ENCODE data around the gene COL8A2. TPM values are rescaled to one million over a fixed set of nuclear protein-coding genes. Genes with fewer than 3 reads are reported as not detected.

The COL8A2 gene
- total RNA-seq, 4 donors from 2014 or later: 1.2 to 5.4 (median 1.7) TPM

DNA sequence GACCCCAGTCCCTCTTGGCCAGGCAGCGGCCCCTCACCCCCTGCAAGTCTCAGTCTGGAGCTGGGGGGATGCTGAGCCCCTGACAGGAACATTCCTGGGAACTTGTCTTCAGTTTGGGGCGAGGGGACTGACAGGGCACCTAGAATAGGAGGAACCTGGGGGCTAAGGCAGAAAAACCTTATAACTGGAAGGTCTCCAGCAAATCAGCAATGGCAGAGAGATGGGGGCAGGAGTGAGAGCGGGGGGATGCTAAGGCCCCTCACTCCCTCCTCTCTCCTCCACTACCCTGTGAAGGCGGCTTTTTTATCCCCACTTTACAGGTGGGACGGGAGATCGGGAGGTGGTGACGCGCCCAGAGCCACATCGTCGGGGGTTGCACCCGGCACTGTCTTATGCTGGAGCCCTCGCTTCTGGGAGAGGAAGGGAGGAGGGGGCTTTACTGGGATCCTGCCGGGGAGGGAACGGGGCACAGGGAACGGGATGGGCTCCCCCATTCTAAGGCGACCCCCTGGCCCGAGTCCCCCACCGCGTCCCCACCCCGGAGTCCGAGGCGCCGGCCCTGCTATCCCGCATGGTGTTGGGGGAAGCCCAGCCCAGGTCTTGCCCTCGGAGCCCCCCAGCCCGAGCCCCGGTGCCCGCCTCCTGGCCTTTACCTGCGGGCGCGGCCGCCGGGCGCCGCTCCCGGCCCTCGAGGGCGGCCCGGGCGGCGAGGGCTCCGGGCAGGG is 456 bp downstream of the COL8A2 start:
- H3K4me3 ChIP-seq: peak overlapping the region in 3 of 4 donors; percentile 18 to 38 (median 36)
- H3K27me3 ChIP-seq: peaks cover 20% of the 10 kb centered on the region
- intact Hi-C loops (cut with DNase I; ENCODE audit: low total_unique reads) (no loop called here), in situ Hi-C loops (cut with MboI; ENCODE audit: low pct_ligation_motif_present in 1 of 4, low pct_unique_long_range_greater_than_20kb in 1 of 4, low sequenced_read_pairs in 3 of 4) (loop anchor here in 2 of 4 donors (25.0 kb wide), 2 partner anchors 163 to 288 kb away; no protein-coding TSS in a partner anchor)
- WGBS, 2 donors (ENCODE audit: low coverage in 1 of 2): 47% methylated on average over 16 of the region's 42 CpGs; no CpG with 5 or more reads in 1 of the 2 donors
- no peak for DNase-seq
- no peaks in the 10 kb centered on the region for H3K9me3 ChIP-seq
- no peak for TF ChIP-seq EP300 (IDR thresholded peaks at IDR 0.05; ENCODE audit: low read depth)
- TF ChIP-seq POLR2A (IDR thresholded peaks at IDR 0.05): no peak
- TF ChIP-seq, protein P1, sequence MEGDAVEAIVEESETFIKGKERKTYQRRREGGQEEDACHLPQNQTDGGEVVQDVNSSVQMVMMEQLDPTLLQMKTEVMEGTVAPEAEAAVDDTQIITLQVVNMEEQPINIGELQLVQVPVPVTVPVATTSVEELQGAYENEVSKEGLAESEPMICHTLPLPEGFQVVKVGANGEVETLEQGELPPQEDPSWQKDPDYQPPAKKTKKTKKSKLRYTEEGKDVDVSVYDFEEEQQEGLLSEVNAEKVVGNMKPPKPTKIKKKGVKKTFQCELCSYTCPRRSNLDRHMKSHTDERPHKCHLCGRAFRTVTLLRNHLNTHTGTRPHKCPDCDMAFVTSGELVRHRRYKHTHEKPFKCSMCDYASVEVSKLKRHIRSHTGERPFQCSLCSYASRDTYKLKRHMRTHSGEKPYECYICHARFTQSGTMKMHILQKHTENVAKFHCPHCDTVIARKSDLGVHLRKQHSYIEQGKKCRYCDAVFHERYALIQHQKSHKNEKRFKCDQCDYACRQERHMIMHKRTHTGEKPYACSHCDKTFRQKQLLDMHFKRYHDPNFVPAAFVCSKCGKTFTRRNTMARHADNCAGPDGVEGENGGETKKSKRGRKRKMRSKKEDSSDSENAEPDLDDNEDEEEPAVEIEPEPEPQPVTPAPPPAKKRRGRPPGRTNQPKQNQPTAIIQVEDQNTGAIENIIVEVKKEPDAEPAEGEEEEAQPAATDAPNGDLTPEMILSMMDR (IDR thresholded peaks at IDR 0.05): no peak
- TF ChIP-seq POLR2AphosphoS5 (IDR thresholded peaks at IDR 0.05): no peak
- H3K36me3 ChIP-seq: no peaks in the 10 kb centered on the region
- peaks cover 0 to 9% (median 7%) of the 10 kb centered on the region in 4 donors for H3K4me1 ChIP-seq
- H3K27ac ChIP-seq: peak overlapping the region in 1 of 4 donors; percentile 9

- intact Hi-C loops (cut with DNase I; ENCODE audit: low total_unique reads) (no loop called here), in situ Hi-C loops (cut with MboI; ENCODE audit: low pct_ligation_motif_present in 1 of 4, low pct_unique_long_range_greater_than_20kb in 1 of 4, low sequenced_read_pairs in 3 of 4) (loop anchor here in 2 of 4 donors (25.0 kb wide), 2 partner anchors 164 to 289 kb away; no protein-coding TSS in a partner anchor)
- Histone ChIP-seq H3K27ac (no peak overlapping the region), H3K4me1 (peaks cover 0 to 11% (median 8%) of the 10 kb centered on the region in 4 donors), H3K27me3 (peaks cover 20% of the 10 kb centered on the region), H3K36me3 (no peaks in the 10 kb centered on the region), H3K4me3 (no peak overlapping the region), H3K9me3 (no peaks in the 10 kb centered on the region)
- no peak for DNase-seq
- WGBS, 2 donors (ENCODE audit: low coverage in 1 of 2): 56 to 64% methylated on average over 8 of the region's 8 CpGs
- TF ChIP-seq POLR2A (IDR thresholded peaks at IDR 0.05): no peak
Measured at GRCh38 chr1:36123356-36123755, 1.7 kb downstream of the COL8A2 start.

- 83 to 93% methylated on average over 6 to 12 of the region's 12 CpGs for whole genome bisulfite sequencing, 2 donors (ENCODE audit: low coverage in 1 of 2)
- TF ChIP-seq POLR2AphosphoS5 (IDR thresholded peaks at IDR 0.05): no peak
- TF ChIP-seq, protein P1 (IDR thresholded peaks at IDR 0.05): no peak
- Histone ChIP-seq H3K27ac (no peak overlapping the region), H3K36me3 (no peaks in the 10 kb centered on the region), H3K4me3 (no peak overlapping the region), H3K27me3 (peaks cover 20% of the 10 kb centered on the region), H3K9me3 (no peaks in the 10 kb centered on the region), H3K4me1 (peaks cover 0 to 11% (median 8%) of the 10 kb centered on the region in 4 donors)
- intact Hi-C loops (cut with DNase I; ENCODE audit: low total_unique reads): no loop called here
- no peak for DNase-seq
- in situ Hi-C loops (cut with MboI; ENCODE audit: low pct_ligation_motif_present in 1 of 4, low pct_unique_long_range_greater_than_20kb in 1 of 4, low sequenced_read_pairs in 3 of 4): loop anchor here in 2 of 4 donors (25.0 kb wide), 2 partner anchors 165 to 290 kb away; no protein-coding TSS in a partner anchor
Measured at GRCh38 chr1:36122062-36123030, 2.7 kb downstream of the COL8A2 start.

DNA sequence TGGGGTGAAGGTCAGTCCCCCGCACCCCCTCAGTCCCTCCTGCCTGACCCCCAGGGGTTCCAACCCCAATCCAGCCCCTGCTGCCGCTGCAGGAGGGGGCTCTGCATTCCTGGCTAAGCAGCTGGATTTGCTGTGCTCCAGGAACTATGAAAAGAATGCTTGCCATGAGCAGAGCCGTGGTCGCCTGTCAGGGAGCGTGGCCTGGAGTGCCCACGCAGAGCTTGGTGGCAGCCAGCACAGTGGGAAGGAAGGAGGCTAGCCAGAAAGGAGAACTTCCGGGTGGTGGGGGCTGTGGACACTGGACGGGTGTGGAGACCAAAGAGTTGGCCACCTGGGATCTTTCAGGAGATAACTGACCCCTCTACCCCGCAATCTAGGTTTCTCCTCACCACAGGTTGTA is 5.6 kb downstream of the COL8A2 start:
- in situ Hi-C loops (cut with MboI; ENCODE audit: low pct_ligation_motif_present in 1 of 4, low pct_unique_long_range_greater_than_20kb in 1 of 4, low sequenced_read_pairs in 3 of 4): loop anchor here in 2 of 4 donors (25.0 kb wide), 2 partner anchors 168 to 293 kb away; no protein-coding TSS in a partner anchor
- Histone ChIP-seq H3K27ac (peak overlapping the region in 1 of 4 donors; percentile 21), H3K9me3 (no peaks in the 10 kb centered on the region), H3K4me3 (no peak overlapping the region), H3K4me1 (peaks cover 0 to 13% (median 3%) of the 10 kb centered on the region in 4 donors), H3K27me3 (peaks cover 7% of the 10 kb centered on the region), H3K36me3 (no peaks in the 10 kb centered on the region)
- 76% methylated on average over 9 of the region's 9 CpGs; no CpG with 5 or more reads in 1 of the 2 donors for WGBS, 2 donors (ENCODE audit: low coverage in 1 of 2)
- no peak for DNase-seq
- no peak for TF ChIP-seq POLR2AphosphoS5 (IDR thresholded peaks at IDR 0.05)
- TF ChIP-seq POLR2A (IDR thresholded peaks at IDR 0.05): no peak
- TF ChIP-seq, protein P1 (IDR thresholded peaks at IDR 0.05): no peak
- no peak for TF ChIP-seq EP300 (IDR thresholded peaks at IDR 0.05; ENCODE audit: low read depth)
- intact Hi-C loops (cut with DNase I; ENCODE audit: low total_unique reads): no loop called here
